Measurements from ENCODE around the gene CBFB. TPM values are rescaled to one million over a fixed set of nuclear protein-coding genes. Genes with fewer than 3 reads are reported as not detected.
A peak's percentile ranks its signal among the peaks of the same experiment; 100 is the strongest.

CBFB gene
- total RNA-seq, 1 donor from 2014 or later, result 46.9 TPM

DNA sequence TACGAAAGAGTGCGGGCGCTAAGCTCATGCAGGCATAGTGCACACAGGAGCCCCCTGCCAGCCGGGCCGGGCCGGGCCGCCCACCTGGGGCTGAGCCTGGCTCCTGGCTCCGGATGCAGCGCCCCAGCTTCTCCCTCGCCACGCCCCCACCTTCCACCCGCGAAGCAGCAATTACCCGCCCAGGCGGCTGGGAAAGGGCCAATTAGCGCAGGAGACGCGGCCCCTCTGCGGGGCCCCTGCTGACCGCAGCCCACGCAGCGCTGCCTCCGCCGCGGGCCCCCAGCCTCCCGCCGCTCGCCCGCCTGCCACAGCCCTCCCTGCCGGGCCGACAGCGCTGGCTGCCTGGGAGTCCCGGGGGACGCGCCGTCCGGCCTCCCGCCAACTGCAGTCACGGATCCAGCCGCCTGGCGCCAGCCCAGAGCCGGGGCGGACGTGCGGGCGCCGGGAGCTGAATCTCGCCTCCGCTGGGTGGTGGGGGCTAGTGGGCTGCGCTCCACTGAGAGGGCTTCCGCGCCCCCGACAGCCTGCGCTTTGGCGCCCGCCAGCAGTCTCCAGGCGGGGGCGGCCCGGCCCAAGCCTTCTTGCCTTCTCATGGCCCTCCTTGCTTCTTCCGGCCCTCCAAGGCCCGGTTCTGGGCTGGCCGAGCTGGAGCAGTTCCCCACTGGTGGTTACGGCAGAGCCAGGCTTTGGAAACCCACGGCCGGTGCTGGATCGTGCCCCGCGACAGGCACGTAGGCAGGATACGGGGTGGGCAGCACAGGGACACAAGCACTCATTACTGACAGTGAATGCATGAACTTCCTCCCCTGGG is 14.9 kb upstream of the CBFB start:
- Histone ChIP-seq H3K4me3 (peak overlapping the region; percentile 65), H3K4me1 (peaks cover 17% of the 10 kb centered on the region), H3K27me3 (ENCODE audit: low read depth) (peaks cover 8% of the 10 kb centered on the region), H3K36me3 (no peaks in the 10 kb centered on the region), H3K9me3 (no peaks in the 10 kb centered on the region), H3K27ac (peak overlapping the region; percentile 62)
- intact Hi-C loops (cut with DNase I), result no loop called here
- TF ChIP-seq, protein P1, sequence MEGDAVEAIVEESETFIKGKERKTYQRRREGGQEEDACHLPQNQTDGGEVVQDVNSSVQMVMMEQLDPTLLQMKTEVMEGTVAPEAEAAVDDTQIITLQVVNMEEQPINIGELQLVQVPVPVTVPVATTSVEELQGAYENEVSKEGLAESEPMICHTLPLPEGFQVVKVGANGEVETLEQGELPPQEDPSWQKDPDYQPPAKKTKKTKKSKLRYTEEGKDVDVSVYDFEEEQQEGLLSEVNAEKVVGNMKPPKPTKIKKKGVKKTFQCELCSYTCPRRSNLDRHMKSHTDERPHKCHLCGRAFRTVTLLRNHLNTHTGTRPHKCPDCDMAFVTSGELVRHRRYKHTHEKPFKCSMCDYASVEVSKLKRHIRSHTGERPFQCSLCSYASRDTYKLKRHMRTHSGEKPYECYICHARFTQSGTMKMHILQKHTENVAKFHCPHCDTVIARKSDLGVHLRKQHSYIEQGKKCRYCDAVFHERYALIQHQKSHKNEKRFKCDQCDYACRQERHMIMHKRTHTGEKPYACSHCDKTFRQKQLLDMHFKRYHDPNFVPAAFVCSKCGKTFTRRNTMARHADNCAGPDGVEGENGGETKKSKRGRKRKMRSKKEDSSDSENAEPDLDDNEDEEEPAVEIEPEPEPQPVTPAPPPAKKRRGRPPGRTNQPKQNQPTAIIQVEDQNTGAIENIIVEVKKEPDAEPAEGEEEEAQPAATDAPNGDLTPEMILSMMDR (IDR thresholded peaks at IDR 0.05), result peak; percentile 47
- DNase-seq (peak; percentile 79), ATAC-seq (peak; percentile 77 to 81)

DNA sequence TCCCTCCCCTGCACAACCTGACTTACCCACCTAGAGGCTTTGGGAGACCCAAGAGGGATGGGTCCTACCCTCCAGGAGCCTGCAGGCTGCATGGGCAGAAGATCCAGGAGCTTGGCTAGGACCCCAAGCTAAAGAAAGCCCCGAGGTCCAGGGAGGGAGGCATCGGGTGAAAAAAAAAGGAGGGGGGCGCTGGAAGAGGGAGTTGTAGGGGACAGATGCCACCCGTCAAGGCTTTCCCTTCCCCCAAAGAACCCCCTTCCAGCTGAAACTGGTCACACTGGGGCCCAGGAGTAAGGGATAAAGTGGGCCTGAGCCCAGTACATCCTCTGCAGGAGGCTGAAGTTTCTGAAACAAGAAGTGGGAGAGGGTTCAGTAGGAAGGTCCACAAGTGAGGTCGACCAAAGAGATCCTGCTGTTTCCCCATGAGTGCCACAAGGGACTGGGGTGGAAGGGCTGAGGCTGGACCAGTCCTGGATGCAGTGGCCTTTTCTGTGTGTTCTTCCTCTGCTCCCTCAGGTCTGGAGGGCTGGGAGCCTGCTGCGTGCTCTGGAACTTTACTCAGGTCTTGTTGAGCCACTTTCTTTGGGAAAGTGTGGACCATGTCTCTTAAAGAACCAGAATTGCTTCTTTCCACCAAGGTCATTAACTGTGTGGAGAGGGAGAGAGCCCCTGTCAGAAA is 14.2 kb upstream of the CBFB start:
- ATAC-seq (no peak), DNase-seq (no peak)
- Histone ChIP-seq H3K36me3 (no peaks in the 10 kb centered on the region), H3K9me3 (no peaks in the 10 kb centered on the region), H3K27ac (peak overlapping the region; percentile 62), H3K27me3 (ENCODE audit: low read depth) (peaks cover 8% of the 10 kb centered on the region), H3K4me1 (peaks cover 17% of the 10 kb centered on the region), H3K4me3 (peak overlapping the region; percentile 65)
- TF ChIP-seq, protein P1 (IDR thresholded peaks at IDR 0.05), result no peak
- intact Hi-C loops (cut with DNase I), result no loop called here

DNA sequence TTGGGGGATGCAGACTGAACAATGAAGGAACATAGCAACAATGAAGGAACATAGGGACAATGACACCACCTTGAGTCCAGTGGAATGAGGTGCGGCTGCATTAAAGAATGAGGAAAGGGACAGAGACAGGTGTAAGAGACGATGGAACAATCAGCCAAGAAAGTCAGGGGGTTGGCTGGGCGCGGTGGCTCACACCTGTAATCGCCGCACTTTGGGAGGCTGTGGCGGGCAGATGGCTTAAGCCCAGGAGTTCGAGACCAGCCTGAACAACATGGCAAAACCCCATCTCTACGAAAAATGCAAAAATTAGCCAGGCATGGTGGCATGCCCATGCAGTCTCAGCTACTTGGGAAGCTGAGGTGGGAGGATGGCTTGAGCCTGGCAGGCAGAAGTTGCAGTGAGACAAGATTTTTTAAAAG is 13.6 kb upstream of the CBFB start:
- Histone ChIP-seq H3K9me3 (no peaks in the 10 kb centered on the region), H3K4me1 (peaks cover 17% of the 10 kb centered on the region), H3K4me3 (no peak overlapping the region), H3K27me3 (ENCODE audit: low read depth) (peaks cover 8% of the 10 kb centered on the region), H3K36me3 (no peaks in the 10 kb centered on the region), H3K27ac (no peak overlapping the region)
- intact Hi-C loops (cut with DNase I), result no loop called here
- ATAC-seq (no peak), DNase-seq (peak; percentile 30)
- TF ChIP-seq, protein P1 (IDR thresholded peaks at IDR 0.05), result no peak

DNA sequence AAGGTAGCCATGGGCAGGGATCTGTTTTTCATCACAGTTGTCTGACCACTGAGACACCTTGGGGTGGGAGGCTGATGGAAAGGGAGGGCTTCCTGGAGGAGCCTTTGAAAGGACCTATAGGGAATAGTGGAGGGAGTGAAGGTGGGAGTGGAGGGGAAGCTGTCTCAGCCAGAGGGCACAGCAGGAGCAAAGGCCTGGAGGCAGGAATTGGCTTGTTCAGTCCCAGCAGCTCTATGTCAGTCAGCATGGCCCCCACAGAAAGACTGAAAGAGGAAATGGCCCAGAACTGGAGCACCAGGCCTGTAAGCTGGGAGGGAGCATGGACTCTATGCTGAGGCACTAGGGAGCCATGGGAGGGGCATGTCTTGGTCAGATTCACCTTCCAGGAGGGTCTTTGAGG is 12.8 kb upstream of the CBFB start:
- no peak overlapping the region for H3K27ac ChIP-seq
- H3K9me3 ChIP-seq, result no peaks in the 10 kb centered on the region
- peaks cover 8% of the 10 kb centered on the region for H3K27me3 ChIP-seq (ENCODE audit: low read depth)
- TF ChIP-seq, protein P1 (IDR thresholded peaks at IDR 0.05), result no peak
- no peak for DNase-seq
- no peak overlapping the region for H3K4me3 ChIP-seq
- intact Hi-C loops (cut with DNase I), result no loop called here
- ATAC-seq, result no peak
- H3K4me1 ChIP-seq, result peaks cover 17% of the 10 kb centered on the region
- H3K36me3 ChIP-seq, result no peaks in the 10 kb centered on the region

DNA sequence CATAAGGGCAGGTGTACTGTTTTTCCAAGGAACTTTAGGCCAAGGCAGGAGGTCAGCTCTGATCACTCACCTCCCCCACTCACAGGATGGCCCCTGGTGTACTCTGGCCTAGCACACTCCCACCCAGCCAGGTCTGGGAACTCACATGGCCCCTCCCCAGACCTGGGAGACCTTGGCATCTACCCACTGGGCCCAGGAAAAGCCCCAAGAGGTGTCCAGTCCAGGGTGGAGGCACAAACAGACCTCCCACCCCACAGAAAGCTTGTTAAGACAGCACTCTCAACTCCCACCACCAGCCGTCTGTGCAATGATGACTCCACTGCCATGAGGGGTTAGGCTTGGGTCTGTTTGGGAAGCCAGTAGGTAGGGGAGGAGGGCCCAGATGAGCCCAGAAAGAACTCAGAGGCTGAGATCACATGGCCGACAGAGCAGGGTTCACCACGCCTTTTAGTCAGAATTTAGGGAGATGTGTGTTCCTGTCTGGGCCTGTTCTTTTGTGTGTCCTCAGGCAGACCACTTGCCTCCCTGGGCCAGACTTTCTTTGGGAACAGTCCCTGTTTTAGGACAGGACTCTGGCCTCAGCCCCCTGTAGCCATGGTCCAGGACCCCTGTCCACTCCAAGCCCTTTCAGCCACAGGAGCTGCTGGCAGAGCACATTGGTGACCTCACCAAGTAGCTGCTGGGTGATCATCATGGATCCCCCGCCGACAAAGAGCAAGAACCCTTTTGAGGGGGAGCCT is 12.1 kb upstream of the CBFB start:
- Histone ChIP-seq H3K4me3 (no peak overlapping the region), H3K9me3 (no peaks in the 10 kb centered on the region), H3K4me1 (peaks cover 17% of the 10 kb centered on the region), H3K27me3 (ENCODE audit: low read depth) (peaks cover 8% of the 10 kb centered on the region), H3K36me3 (no peaks in the 10 kb centered on the region), H3K27ac (no peak overlapping the region)
- TF ChIP-seq, protein P1 (IDR thresholded peaks at IDR 0.05), result no peak
- intact Hi-C loops (cut with DNase I), result no loop called here
- no peak for DNase-seq
- no peak for ATAC-seq
